ENCODE data around the gene CAMKK1. TPM values are rescaled to one million over a fixed set of nuclear protein-coding genes. Genes with fewer than 3 reads are reported as not detected.

Gene CAMKK1
- total RNA-seq, 1 experiment from 2014 or later = 9.6 TPM

DNA sequence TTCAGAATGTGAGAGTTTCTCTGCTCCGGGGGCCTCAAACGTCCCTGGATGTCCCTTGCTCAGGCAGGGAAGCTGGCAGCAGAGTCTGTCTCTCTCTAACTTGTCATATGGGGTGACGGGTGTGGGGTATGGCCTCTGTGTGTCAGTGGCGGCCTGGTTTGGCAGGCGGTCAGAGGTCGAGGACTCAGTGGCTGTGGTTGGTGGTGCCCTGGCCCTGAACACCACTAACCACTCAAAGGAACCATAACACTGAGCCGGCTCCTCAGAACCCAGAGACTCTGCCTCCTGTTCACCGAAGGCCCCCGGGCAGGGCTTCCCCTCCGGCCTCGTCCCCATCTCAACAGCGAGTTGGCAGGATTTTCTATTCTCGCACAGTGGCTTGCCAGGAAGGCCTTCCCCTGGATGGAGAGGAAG, 22.7 kb upstream of the CAMKK1 start:
- H3K27me3 Mint-ChIP-seq (ENCODE audit: low read depth) = peaks cover 3% of the 10 kb centered on the region; the same call in 1 of the 2 replicates
- DNase-seq (ENCODE audit: low spot score) (no peak), ATAC-seq (no peak)
- TF ChIP-seq ATF1 (CRISPR knock-in tag; IDR thresholded peaks at IDR 0.05) = no peak
- TF ChIP-seq FOXP1 (CRISPR knock-in tag; IDR thresholded peaks at IDR 0.05; ENCODE audit: borderline replicate concordance) = no peak
- no peak for TF ChIP-seq ZNF416 (CRISPR knock-in tag; IDR thresholded peaks at IDR 0.05)
- TF ChIP-seq, protein P1, sequence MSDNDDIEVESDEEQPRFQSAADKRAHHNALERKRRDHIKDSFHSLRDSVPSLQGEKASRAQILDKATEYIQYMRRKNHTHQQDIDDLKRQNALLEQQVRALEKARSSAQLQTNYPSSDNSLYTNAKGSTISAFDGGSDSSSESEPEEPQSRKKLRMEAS (CRISPR knock-in tag; IDR thresholded peaks at IDR 0.05) = no peak
- TF ChIP-seq ZNF263 (CRISPR knock-in tag; IDR thresholded peaks at IDR 0.05; ENCODE audit: low read depth) = no peak
- TF ChIP-seq, protein P2, sequence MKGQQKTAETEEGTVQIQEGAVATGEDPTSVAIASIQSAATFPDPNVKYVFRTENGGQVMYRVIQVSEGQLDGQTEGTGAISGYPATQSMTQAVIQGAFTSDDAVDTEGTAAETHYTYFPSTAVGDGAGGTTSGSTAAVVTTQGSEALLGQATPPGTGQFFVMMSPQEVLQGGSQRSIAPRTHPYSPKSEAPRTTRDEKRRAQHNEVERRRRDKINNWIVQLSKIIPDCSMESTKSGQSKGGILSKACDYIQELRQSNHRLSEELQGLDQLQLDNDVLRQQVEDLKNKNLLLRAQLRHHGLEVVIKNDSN (CRISPR knock-in tag; IDR thresholded peaks at IDR 0.05) = no peak
- TF ChIP-seq, protein P3, sequence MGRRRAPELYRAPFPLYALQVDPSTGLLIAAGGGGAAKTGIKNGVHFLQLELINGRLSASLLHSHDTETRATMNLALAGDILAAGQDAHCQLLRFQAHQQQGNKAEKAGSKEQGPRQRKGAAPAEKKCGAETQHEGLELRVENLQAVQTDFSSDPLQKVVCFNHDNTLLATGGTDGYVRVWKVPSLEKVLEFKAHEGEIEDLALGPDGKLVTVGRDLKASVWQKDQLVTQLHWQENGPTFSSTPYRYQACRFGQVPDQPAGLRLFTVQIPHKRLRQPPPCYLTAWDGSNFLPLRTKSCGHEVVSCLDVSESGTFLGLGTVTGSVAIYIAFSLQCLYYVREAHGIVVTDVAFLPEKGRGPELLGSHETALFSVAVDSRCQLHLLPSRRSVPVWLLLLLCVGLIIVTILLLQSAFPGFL (CRISPR knock-in tag; IDR thresholded peaks at IDR 0.05; ENCODE audit: borderline replicate concordance) = no peak
- TF ChIP-seq, protein P4, sequence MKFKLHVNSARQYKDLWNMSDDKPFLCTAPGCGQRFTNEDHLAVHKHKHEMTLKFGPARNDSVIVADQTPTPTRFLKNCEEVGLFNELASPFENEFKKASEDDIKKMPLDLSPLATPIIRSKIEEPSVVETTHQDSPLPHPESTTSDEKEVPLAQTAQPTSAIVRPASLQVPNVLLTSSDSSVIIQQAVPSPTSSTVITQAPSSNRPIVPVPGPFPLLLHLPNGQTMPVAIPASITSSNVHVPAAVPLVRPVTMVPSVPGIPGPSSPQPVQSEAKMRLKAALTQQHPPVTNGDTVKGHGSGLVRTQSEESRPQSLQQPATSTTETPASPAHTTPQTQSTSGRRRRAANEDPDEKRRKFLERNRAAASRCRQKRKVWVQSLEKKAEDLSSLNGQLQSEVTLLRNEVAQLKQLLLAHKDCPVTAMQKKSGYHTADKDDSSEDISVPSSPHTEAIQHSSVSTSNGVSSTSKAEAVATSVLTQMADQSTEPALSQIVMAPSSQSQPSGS (CRISPR knock-in tag; IDR thresholded peaks at IDR 0.05; ENCODE audit: borderline replicate concordance, low read depth) = no peak
- TF ChIP-seq, protein P5, sequence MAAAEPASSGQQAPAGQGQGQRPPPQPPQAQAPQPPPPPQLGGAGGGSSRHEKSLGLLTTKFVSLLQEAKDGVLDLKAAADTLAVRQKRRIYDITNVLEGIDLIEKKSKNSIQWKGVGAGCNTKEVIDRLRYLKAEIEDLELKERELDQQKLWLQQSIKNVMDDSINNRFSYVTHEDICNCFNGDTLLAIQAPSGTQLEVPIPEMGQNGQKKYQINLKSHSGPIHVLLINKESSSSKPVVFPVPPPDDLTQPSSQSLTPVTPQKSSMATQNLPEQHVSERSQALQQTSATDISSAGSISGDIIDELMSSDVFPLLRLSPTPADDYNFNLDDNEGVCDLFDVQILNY (CRISPR knock-in tag; IDR thresholded peaks at IDR 0.05) = no peak
- no peak for TF ChIP-seq ZNF671 (CRISPR knock-in tag; IDR thresholded peaks at IDR 0.05)
- TF ChIP-seq, protein P6, sequence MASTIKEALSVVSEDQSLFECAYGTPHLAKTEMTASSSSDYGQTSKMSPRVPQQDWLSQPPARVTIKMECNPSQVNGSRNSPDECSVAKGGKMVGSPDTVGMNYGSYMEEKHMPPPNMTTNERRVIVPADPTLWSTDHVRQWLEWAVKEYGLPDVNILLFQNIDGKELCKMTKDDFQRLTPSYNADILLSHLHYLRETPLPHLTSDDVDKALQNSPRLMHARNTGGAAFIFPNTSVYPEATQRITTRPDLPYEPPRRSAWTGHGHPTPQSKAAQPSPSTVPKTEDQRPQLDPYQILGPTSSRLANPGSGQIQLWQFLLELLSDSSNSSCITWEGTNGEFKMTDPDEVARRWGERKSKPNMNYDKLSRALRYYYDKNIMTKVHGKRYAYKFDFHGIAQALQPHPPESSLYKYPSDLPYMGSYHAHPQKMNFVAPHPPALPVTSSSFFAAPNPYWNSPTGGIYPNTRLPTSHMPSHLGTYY (CRISPR knock-in tag; IDR thresholded peaks at IDR 0.05) = no peak
- TF ChIP-seq, protein P7, sequence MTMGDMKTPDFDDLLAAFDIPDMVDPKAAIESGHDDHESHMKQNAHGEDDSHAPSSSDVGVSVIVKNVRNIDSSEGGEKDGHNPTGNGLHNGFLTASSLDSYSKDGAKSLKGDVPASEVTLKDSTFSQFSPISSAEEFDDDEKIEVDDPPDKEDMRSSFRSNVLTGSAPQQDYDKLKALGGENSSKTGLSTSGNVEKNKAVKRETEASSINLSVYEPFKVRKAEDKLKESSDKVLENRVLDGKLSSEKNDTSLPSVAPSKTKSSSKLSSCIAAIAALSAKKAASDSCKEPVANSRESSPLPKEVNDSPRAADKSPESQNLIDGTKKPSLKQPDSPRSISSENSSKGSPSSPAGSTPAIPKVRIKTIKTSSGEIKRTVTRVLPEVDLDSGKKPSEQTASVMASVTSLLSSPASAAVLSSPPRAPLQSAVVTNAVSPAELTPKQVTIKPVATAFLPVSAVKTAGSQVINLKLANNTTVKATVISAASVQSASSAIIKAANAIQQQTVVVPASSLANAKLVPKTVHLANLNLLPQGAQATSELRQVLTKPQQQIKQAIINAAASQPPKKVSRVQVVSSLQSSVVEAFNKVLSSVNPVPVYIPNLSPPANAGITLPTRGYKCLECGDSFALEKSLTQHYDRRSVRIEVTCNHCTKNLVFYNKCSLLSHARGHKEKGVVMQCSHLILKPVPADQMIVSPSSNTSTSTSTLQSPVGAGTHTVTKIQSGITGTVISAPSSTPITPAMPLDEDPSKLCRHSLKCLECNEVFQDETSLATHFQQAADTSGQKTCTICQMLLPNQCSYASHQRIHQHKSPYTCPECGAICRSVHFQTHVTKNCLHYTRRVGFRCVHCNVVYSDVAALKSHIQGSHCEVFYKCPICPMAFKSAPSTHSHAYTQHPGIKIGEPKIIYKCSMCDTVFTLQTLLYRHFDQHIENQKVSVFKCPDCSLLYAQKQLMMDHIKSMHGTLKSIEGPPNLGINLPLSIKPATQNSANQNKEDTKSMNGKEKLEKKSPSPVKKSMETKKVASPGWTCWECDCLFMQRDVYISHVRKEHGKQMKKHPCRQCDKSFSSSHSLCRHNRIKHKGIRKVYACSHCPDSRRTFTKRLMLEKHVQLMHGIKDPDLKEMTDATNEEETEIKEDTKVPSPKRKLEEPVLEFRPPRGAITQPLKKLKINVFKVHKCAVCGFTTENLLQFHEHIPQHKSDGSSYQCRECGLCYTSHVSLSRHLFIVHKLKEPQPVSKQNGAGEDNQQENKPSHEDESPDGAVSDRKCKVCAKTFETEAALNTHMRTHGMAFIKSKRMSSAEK (CRISPR knock-in tag; IDR thresholded peaks at IDR 0.05; ENCODE audit: borderline replicate concordance) = no peak
- TF ChIP-seq, protein P8, sequence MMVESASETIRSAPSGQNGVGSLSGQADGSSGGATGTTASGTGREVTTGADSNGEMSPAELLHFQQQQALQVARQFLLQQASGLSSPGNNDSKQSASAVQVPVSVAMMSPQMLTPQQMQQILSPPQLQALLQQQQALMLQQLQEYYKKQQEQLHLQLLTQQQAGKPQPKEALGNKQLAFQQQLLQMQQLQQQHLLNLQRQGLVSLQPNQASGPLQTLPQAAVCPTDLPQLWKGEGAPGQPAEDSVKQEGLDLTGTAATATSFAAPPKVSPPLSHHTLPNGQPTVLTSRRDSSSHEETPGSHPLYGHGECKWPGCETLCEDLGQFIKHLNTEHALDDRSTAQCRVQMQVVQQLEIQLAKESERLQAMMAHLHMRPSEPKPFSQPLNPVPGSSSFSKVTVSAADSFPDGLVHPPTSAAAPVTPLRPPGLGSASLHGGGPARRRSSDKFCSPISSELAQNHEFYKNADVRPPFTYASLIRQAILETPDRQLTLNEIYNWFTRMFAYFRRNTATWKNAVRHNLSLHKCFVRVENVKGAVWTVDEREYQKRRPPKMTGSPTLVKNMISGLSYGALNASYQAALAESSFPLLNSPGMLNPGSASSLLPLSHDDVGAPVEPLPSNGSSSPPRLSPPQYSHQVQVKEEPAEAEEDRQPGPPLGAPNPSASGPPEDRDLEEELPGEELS (CRISPR knock-in tag; IDR thresholded peaks at IDR 0.05) = no peak
- no peak for TF ChIP-seq ELF4 (CRISPR knock-in tag; IDR thresholded peaks at IDR 0.05; ENCODE audit: low read depth)
- no peak for TF ChIP-seq GABPB1 (CRISPR knock-in tag; IDR thresholded peaks at IDR 0.05)
- H3K9me3 Mint-ChIP-seq = peaks cover 7% of the 10 kb centered on the region; the same call in 1 of the 2 replicates
- H3K36me3 Mint-ChIP-seq = no peaks in the 10 kb centered on the region
- no peak overlapping the region for H3K27ac Mint-ChIP-seq
- no peak overlapping the region for H3K4me3 Mint-ChIP-seq
- CTCF ChIA-PET = interaction anchor here (0.8 to 2.0 kb wide), 4 partner anchors 22 to 284 kb away, joined by 3 to 6 read pairs (median 4); partner anchors contain the start of gene CAMKK1
- no peaks in the 10 kb centered on the region; the same call in 1 of the 2 replicates for H3K4me1 Mint-ChIP-seq
- POLR2A ChIA-PET = no interaction called here
